Common myeloid progenitor, CD34-positive (primary cell): ENCODE data around the gene KIF19.

Experiments used
- CTCF ChIA-PET: fragments of 350-600 bp; sonication (Branson Sonifier 250); formaldehyde crosslinking; loops from one replicate; lab custom pipeline; 2021; ENCODE audit warnings: antibody characterized with exemption; lab: Charles Lee
- POLR2A ChIA-PET: fragments of 350-600 bp; sonication (Branson Sonifier 250); formaldehyde crosslinking; loops from one replicate; lab custom pipeline; 2021; ENCODE audit warnings: antibody characterized with exemption; lab: Charles Lee
- DNase-seq, 3 donors: peaks; one replicate each; pipeline versions ENCODE4 v3.0.0 to v3.0.0-alpha.2; 2013
- H3K27ac ChIP-seq, 2 experiments: 1 replicate in 1 of 2; 2 replicates in 1 of 2; pipeline ENCODE4 v1.7.0; 2013; ENCODE audit warnings: inconsistent platforms in 2 of 2, low read length in 2 of 2, mild to moderate bottlenecking in 2 of 2, low read depth in 1 of 2, moderate library complexity in 1 of 2; ENCODE audit not compliant: severe bottlenecking in 2 of 2, insufficient read depth in 1 of 2, poor library complexity in 1 of 2
- H3K27me3 ChIP-seq, 5 experiments: replicated peaks in 2 of 5; 1 replicate in 3 of 5; 2 replicates in 2 of 5; pipeline versions ENCODE4 v1.6.1 to v1.7.0; 2013; ENCODE audit warnings: low read length in 4 of 5, mild to moderate bottlenecking in 2 of 5, moderate library complexity in 2 of 5, inconsistent platforms in 1 of 5; ENCODE audit not compliant: insufficient read depth in 5 of 5, control insufficient read depth in 4 of 5
- H3K36me3 ChIP-seq, 4 experiments: 1 replicate in 2 of 4; 2 replicates in 2 of 4; pipeline versions ENCODE4 v1.6.1 to v1.7.0; 2013; ENCODE audit warnings: low read length in 3 of 4, control low read depth in 1 of 4, mild to moderate bottlenecking in 1 of 4; ENCODE audit not compliant: control insufficient read depth in 4 of 4, insufficient read depth in 4 of 4
- H3K4me1 ChIP-seq, 4 experiments: 1 replicate in 3 of 4; 2 replicates in 1 of 4; pipeline versions ENCODE4 v1.6.1 to v1.7.1; 2013; ENCODE audit warnings: low read length in 3 of 4, mild to moderate bottlenecking in 3 of 4, control low read depth in 1 of 4, inconsistent platforms in 1 of 4, moderate library complexity in 1 of 4; ENCODE audit not compliant: control insufficient read depth in 4 of 4, insufficient read depth in 4 of 4; ENCODE audit errors: control extremely low read depth in 1 of 4
- H3K4me3 ChIP-seq, 7 experiments: 1 replicate in 4 of 7; 2 replicates in 3 of 7; pipeline versions ENCODE4 v1.5.1 to v1.7.0; 2013; ENCODE audit warnings: mild to moderate bottlenecking in 7 of 7, low read length in 6 of 7, moderate library complexity in 6 of 7, inconsistent platforms in 2 of 7, low read depth in 2 of 7, control low read depth in 1 of 7; ENCODE audit not compliant: insufficient read depth in 4 of 7, control insufficient read depth in 1 of 7; ENCODE audit errors: extremely low read depth in 1 of 7
- H3K9me3 ChIP-seq, 5 experiments: 1 replicate in 4 of 5; 2 replicates in 1 of 5; pipeline versions ENCODE4 v1.6.1 to v1.7.1; 2013; ENCODE audit warnings: low read length in 4 of 5, mild to moderate bottlenecking in 2 of 5, inconsistent platforms in 1 of 5, low read depth in 1 of 5, moderate library complexity in 1 of 5; ENCODE audit not compliant: control insufficient read depth in 4 of 5, insufficient read depth in 2 of 5; ENCODE audit errors: control extremely low read depth in 1 of 5
- WGBS: methylation state at CpG from one replicate; pipeline ENCODE4 v1.1.5; 2013; ENCODE audit not compliant: insufficient coverage; 5-methylcytosine and 5-hydroxymethylcytosine counted together

KIF19 gene

DNA sequence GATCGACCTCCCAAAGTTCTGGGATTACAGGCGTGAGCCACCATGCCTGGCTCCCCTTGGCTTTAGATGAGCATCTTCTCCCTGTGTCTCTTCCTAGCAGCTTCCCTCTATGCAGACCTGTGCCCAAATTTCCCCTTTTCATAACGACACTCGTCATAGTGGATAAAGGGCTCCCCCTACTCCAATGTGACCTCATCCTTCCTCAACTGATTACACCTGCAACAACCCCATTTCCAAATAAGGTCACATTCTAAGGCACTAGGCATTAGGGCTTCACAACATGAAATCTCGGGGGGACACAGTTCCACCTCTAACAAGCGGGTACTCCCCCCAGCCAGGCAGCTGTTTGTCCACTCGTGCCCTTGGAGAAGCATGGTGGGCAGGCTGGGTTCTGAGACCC is 10.3 kb downstream of the KIF19 start:
- H3K4me3 ChIP-seq, result no peak overlapping the region
- no peaks in the 10 kb centered on the region for H3K36me3 ChIP-seq
- DNase-seq, result no peak
- peaks cover 0 to 10% (median 7%) of the 10 kb centered on the region in 4 experiments for H3K4me1 ChIP-seq
- ChIA-PET CTCF (interaction anchor here (1.2 to 1.7 kb wide), 4 partner anchors 15 to 31 kb away, joined by 4 to 5 read pairs (median 4); partner anchors contain the start of genes BTBD17 and GPR142), POLR2A (no interaction called here)
- no peak overlapping the region for H3K27ac ChIP-seq
- no peaks in the 10 kb centered on the region for H3K27me3 ChIP-seq
- 78% methylated on average over 7 of the region's 7 CpGs for WGBS
- peaks cover 0 to 10% (median 7%) of the 10 kb centered on the region in 5 experiments for H3K9me3 ChIP-seq

DNA sequence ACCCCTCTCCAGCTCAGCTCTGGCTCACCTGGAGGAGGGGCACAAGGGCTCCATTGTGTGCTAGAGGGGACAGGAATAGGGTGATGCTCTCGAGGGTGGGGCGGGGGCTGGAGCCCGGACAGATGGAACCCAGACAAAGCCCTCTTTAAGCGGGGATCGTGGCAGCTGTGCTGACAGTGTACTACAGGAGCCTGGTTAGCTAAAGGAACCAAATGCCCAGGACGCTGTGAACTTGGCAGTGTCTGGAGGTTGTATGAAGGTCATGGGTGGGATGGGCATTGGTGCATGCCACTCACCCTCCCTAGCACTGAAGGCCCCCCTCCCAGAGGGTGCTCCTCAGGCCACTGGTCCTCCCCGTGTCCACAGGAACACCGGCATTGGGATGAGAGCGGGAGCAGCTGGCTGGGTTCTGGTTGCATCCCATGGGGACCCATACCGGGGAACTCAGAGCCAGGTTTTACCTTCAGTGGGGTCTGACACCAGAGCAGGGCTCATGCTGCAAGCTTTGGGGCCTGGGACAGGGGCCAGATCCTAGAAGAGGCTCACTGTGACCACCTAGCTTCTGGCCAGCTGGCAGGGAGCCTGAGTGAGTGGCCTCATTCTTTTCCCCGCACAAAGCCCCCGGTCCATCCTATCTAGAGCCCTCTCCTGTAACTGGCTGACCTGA is 11.9 kb downstream of the KIF19 start:
- no peak overlapping the region for H3K4me3 ChIP-seq
- POLR2A ChIA-PET, result no interaction called here
- peaks cover 0 to 2% (median 0%) of the 10 kb centered on the region in 5 experiments for H3K27me3 ChIP-seq
- DNase-seq, result no peak
- H3K9me3 ChIP-seq, result peaks cover 0 to 10% (median 7%) of the 10 kb centered on the region in 5 experiments
- WGBS, result 94% methylated on average over 10 of the region's 12 CpGs
- no peak overlapping the region for H3K27ac ChIP-seq
- CTCF ChIA-PET, result interaction anchor here (1.0 to 1.7 kb wide), 4 partner anchors 10 to 138 kb away, joined by 3 to 5 read pairs (median 4); partner anchors contain the start of gene BTBD17
- peaks cover 0 to 1% (median under 1%) of the 10 kb centered on the region in 4 experiments for H3K4me1 ChIP-seq
- H3K36me3 ChIP-seq, result no peaks in the 10 kb centered on the region

- Histone ChIP-seq H3K4me3 (no peak overlapping the region), H3K9me3 (peaks cover 0 to 3% (median 1%) of the 10 kb centered on the region in 5 experiments), H3K4me1 (no peaks in the 10 kb centered on the region), H3K36me3 (no peaks in the 10 kb centered on the region), H3K27ac (no peak overlapping the region), H3K27me3 (peaks cover 0 to 4% (median 0%) of the 10 kb centered on the region in 5 experiments)
- no peak for DNase-seq
- ChIA-PET POLR2A (no interaction called here), CTCF (interaction anchor here (1.5 kb wide), 1 partner anchor 10 kb away, joined by 3 read pairs; no protein-coding TSS in a partner anchor)
- 93% methylated on average over 19 of the region's 19 CpGs for WGBS
Observed at GRCh38 chr17:74339537-74340195, 13.6 kb downstream of the KIF19 start.

GRCh38 chr17:74340470-74341023 is 14.5 kb downstream of the KIF19 start:
- no peak for DNase-seq
- WGBS, result 94% methylated on average over 6 of the region's 13 CpGs
- ChIA-PET POLR2A (no interaction called here), CTCF (interaction anchor here (0.7 to 1.5 kb wide), 3 partner anchors 9 to 17 kb away, joined by 3 read pairs; no protein-coding TSS in a partner anchor)
- H3K4me3 ChIP-seq, result no peak overlapping the region
- no peaks in the 10 kb centered on the region for H3K4me1 ChIP-seq
- H3K36me3 ChIP-seq, result no peaks in the 10 kb centered on the region
- H3K9me3 ChIP-seq, result no peaks in the 10 kb centered on the region
- peaks cover 0 to 4% (median 0%) of the 10 kb centered on the region in 5 experiments for H3K27me3 ChIP-seq
- no peak overlapping the region for H3K27ac ChIP-seq

GRCh38 chr17:74342224-74342623 is 16.2 kb downstream of the KIF19 start:
- POLR2A ChIA-PET, result no interaction called here
- no peak for DNase-seq
- 81% methylated on average over 7 of the region's 10 CpGs for WGBS
- Histone ChIP-seq H3K4me1 (no peaks in the 10 kb centered on the region), H3K9me3 (no peaks in the 10 kb centered on the region), H3K36me3 (no peaks in the 10 kb centered on the region), H3K27ac (no peak overlapping the region), H3K4me3 (no peak overlapping the region), H3K27me3 (peaks cover 0 to 6% (median 0%) of the 10 kb centered on the region in 5 experiments)
- CTCF ChIA-PET, result interaction anchor here (1.2 kb wide), 1 partner anchor 25 kb away, joined by 4 read pairs; the partner anchor contains the start of gene GPR142

GRCh38 chr17:74343121-74343520 is 17.1 kb downstream of the KIF19 start:
- Histone ChIP-seq H3K9me3 (no peaks in the 10 kb centered on the region), H3K27ac (no peak overlapping the region), H3K36me3 (no peaks in the 10 kb centered on the region), H3K27me3 (peaks cover 0 to 8% (median 0%) of the 10 kb centered on the region in 5 experiments), H3K4me3 (no peak overlapping the region), H3K4me1 (no peaks in the 10 kb centered on the region)
- no peak for DNase-seq
- WGBS, result 73% methylated on average over 3 of the region's 8 CpGs
- ChIA-PET CTCF (interaction anchor here (1.0 to 1.3 kb wide), 3 partner anchors 10 to 42 kb away, joined by 3 to 4 read pairs (median 3); partner anchors contain the start of gene GPR142), POLR2A (no interaction called here)
